Lower leg skin (tissue), 4 donors: ENCODE data around the gene KRTAP5-1. TPM values are rescaled to one million over a fixed set of nuclear protein-coding genes. Genes with fewer than 3 reads are reported as not detected.

Experiments used
- DNase-seq, 2 donors: peaks; one replicate each; pipeline ENCODE4 v3.0.0-alpha.2; 2019; ENCODE audit warnings: low spot score in 2 of 2
- H3K4me3 ChIP-seq: fragments of 200-600 bp; sonication (generic); 2 replicates; pipeline ENCODE4 v1.5.1; 2017; ENCODE audit warnings: mild to moderate bottlenecking, low read depth; ENCODE audit not compliant: poor library complexity, severe bottlenecking
- POLR2A ChIP-seq, 2 donors: fragments of 450-650 bp; IDR thresholded peaks; one replicate each; pipeline ENCODE4 v1.6.1; 2016 to 2017; ENCODE audit warnings: antibody characterized with exemption in 2 of 2, mild to moderate bottlenecking in 1 of 2, moderate library complexity in 1 of 2
- WGBS, 2 donors: methylation state at CpG; one replicate each; pipeline ENCODE4 v1.1.5; 2018; 5-methylcytosine and 5-hydroxymethylcytosine counted together
- intact Hi-C: fragments of 100-400 bp; cut with DNase I; formaldehyde crosslinking; loops from one replicate; pipeline ENCODE4 v1.15.0; 2023; ENCODE audit warnings: low total_unique reads
- total RNA-seq, 4 donors: library from RNA; depleted of rRNA; stranded (reverse); fragments of >200 nt; gene quantifications; one replicate each; pipeline ENCODE4 v1.1.0, GENCODE V29; 2016
- TF ChIP-seq, protein P1 (sequence below), 3 donors: fragments of 450-650 bp; IDR thresholded peaks; one replicate each; pipeline ENCODE4 v1.5.1; 2016; ENCODE audit warnings: antibody characterized with exemption in 3 of 3, mild to moderate bottlenecking in 3 of 3, moderate library complexity in 2 of 3

Gene KRTAP5-1
- total RNA-seq, 4 donors from 2014 or later, result 8.1 TPM; not detected in 3

DNA sequence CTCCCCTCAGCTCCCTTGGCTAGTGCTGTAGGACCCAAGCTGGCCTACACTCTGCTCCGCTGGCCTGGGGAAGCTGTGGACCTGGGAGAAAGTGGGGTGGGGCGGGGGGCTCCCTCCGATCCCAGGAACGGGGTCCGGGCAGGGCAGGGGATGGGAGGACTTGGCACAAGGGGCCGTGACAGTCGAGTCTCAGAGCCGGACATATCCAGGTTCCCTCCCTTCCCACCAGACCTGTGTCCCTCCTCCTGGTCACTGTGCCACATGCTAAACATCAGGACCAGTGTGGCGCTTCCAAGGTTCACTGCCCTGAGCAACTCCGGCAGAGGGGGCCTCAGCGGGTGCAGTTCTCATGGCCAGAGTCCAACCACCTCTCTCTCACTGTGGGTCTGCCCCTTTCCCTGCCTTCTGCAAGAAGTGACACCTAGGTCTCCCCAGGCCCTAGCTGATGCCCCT lies 15.1 kb downstream of the KRTAP5-1 start:
- 76 to 81% methylated on average over 11 of the region's 11 CpGs for WGBS, 2 donors

DNA sequence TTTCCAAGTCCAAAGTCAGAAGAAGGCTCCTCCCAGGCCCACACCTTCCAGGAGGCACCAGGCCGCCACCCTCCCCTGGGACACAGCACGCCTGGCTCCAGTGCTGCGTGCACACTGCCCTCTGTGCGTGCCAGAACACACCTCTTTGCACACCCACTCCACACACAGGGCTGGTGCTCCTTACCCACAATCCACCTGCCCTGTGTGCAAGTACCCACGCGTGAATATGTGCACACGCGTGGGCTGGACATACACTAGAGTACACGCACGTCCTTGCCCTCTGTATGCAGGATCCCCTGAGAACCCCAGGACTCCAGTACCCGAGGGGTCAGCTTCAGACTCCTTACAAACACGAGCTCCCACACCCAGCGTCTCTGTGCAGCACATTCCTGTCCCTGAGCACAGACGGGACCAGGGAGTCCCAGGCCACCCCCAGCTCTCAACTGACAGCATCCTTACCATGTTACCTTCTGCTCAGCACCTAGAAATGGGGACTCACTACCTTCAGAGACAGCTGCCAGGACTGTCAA lies 15.8 kb downstream of the KRTAP5-1 start:
- TF ChIP-seq, protein P1, sequence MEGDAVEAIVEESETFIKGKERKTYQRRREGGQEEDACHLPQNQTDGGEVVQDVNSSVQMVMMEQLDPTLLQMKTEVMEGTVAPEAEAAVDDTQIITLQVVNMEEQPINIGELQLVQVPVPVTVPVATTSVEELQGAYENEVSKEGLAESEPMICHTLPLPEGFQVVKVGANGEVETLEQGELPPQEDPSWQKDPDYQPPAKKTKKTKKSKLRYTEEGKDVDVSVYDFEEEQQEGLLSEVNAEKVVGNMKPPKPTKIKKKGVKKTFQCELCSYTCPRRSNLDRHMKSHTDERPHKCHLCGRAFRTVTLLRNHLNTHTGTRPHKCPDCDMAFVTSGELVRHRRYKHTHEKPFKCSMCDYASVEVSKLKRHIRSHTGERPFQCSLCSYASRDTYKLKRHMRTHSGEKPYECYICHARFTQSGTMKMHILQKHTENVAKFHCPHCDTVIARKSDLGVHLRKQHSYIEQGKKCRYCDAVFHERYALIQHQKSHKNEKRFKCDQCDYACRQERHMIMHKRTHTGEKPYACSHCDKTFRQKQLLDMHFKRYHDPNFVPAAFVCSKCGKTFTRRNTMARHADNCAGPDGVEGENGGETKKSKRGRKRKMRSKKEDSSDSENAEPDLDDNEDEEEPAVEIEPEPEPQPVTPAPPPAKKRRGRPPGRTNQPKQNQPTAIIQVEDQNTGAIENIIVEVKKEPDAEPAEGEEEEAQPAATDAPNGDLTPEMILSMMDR (IDR thresholded peaks at IDR 0.05), result no peak
- no peak for TF ChIP-seq POLR2A (IDR thresholded peaks at IDR 0.05)
- intact Hi-C loops, result no loop called here
- no peak overlapping the region for H3K4me3 ChIP-seq
- WGBS, 2 donors, result 51 to 59% methylated on average over 11 to 12 of the region's 14 CpGs
- DNase-seq, result no peak

More for the DNA sequence above, 15.1 kb downstream of the KRTAP5-1 start:
- TF ChIP-seq, protein P1 (IDR thresholded peaks at IDR 0.05), result no peak
- intact Hi-C loops, result no loop called here
- no peak overlapping the region for H3K4me3 ChIP-seq
- peak in 1 of 2 donors; percentile 84 for DNase-seq

DNA sequence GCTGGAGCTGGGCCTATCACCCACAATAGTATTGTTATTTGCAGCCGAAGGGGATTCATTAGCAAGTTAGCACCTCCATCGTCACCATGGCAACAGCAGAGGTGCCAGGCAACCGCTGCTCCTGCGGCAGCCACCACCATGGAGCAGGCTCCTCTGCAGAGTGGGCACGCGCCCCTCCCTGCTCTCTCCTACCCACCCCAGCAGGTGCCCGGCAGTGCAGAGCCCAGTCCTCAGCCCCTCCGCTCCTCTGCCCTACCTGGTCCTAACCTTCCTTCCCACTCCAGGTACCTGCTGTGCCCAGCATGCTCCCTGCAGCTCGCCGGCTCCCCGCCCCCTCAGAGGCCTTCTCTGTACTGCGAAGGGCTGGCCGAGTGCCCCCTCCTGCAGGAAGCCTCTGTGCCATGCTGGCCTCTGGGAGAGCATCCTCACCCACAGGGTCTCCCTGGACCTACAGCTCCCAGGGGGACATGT lies 16.6 kb downstream of the KRTAP5-1 start:
- DNase-seq, result no peak
- no peak for TF ChIP-seq POLR2A (IDR thresholded peaks at IDR 0.05)
- TF ChIP-seq, protein P1 (IDR thresholded peaks at IDR 0.05), result no peak
- WGBS, 2 donors, result 71 to 77% methylated on average over 12 to 13 of the region's 13 CpGs
- no peak overlapping the region for H3K4me3 ChIP-seq
- intact Hi-C loops, result no loop called here

DNA sequence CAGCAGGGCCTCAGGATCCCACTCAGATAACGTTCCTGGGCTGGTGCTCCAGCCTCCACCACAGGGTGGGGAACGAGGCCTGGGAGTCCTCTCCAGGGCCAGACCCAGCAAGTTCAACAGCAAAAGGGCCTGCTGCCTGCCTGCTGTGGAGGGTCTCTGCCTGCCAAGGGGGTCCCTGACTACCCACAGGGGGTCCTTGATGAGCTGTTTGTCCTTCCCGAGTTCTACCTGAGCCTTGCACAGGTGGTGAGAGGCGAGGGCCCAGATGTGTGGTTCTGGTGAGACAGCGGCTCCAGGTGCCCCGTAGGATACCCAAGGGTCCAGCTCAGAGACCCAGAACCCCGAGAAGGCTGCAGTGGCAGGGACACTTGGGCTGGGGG lies 17.4 kb downstream of the KRTAP5-1 start:
- no peak overlapping the region for H3K4me3 ChIP-seq
- WGBS, 2 donors, result 72 to 81% methylated on average over 7 of the region's 7 CpGs
- TF ChIP-seq, protein P1 (IDR thresholded peaks at IDR 0.05), result no peak
- no peak for TF ChIP-seq POLR2A (IDR thresholded peaks at IDR 0.05)
- intact Hi-C loops, result no loop called here
- DNase-seq, result no peak

DNA sequence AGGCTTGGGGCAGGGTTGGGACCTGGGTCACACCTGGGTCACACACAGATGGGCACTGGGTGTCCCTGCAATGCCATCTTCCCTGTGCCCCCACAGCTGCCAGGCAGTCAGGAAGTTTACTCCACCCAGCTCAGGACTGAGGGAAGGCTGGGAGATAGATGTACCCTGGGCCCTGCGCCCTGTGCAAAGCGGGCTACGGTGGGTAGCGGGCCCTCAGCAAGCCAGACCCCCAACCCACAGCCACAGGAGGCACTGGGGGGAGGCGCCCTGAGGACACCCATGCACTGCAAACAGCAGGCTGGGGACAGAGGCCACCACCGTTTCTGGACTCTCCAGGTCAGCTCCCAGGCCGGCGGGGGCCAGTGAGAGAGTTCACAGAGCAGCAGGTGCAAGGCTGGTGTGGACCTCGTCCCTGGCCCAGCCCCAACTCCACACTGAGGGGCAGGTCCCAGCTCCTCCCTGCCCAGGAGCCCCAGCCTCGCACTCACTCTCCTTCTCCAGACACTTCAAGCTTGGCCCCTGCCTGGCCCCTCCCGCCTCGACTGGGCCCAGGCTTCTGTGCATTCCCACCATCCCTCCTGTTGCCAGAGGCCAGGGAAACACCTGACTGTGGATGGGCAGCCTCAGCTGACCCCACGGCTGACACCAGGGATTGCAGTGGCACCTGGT lies 17.9 kb downstream of the KRTAP5-1 start:
- no peak overlapping the region for H3K4me3 ChIP-seq
- WGBS, 2 donors, result 75% methylated on average over 11 to 12 of the region's 13 CpGs
- intact Hi-C loops, result no loop called here
- TF ChIP-seq, protein P1 (IDR thresholded peaks at IDR 0.05), result no peak
- no peak for TF ChIP-seq POLR2A (IDR thresholded peaks at IDR 0.05)
- no peak for DNase-seq
